Loucy (cell line): Measurements from ENCODE around the gene IQCF2.

Source experiments
- CTCF ChIP-seq: fragments of 200-600 bp; sonication (generic); conservative IDR thresholded peaks from 2 replicates; pipeline ENCODE4 v1.5.1; 2014; ENCODE audit warnings: mild to moderate bottlenecking, antibody characterized with exemption, low read length
- EZH2phosphoT487 ChIP-seq: fragments of 200-600 bp; IDR thresholded peaks from 2 replicates; pipeline ENCODE4 v1.6.1; 2018; ENCODE audit warnings: antibody characterized with exemption, mild to moderate bottlenecking, moderate library complexity, borderline replicate concordance

GRCh38 chr3:51869304-51869703 lies 7.9 kb downstream of the IQCF2 start:
- no peak for TF ChIP-seq CTCF
- TF ChIP-seq EZH2phosphoT487: no peak
